ENCODE data around the gene IL17F.

GRCh38 chr6:52261229-52261628 is 16.9 kb upstream of the IL17F start:
- TF ChIP-seq CTCF (conservative IDR thresholded peaks at IDR 0.05; ENCODE audit: low read depth, low read length) (no peak), EZH2 (IDR thresholded peaks at IDR 0.05; ENCODE audit: low read length, unreplicated experiment) (no peak), EZH2phosphoT487 (IDR thresholded peaks at IDR 0.05; ENCODE audit: borderline replicate concordance, low read length) (no peak)
